Hematopoietic multipotent progenitor cell (in vitro differentiated cells): ENCODE results near the gene HS2ST1. TPM values are rescaled to one million over a fixed set of nuclear protein-coding genes. Genes with fewer than 3 reads are reported as not detected.

ENCODE experiments used
- DNase-seq, 3 donors: peaks; one replicate each; pipeline ENCODE4 v3.0.0-alpha.2; 2011 to 2015; ENCODE audit warnings: low read depth in 2 of 3, low spot score in 2 of 3
- total RNA-seq: library from RNA; depleted of rRNA; stranded (reverse); fragments of >200 nt; gene quantifications from one replicate; pipeline ENCODE4 v1.2.3, GENCODE V29; 2012

Gene HS2ST1
- total RNA-seq, 1 donor = 6.2 TPM

- DNase-seq = peak; percentile 44 to 81 (median 73)
Measured at GRCh38 chr1:87131809-87132283, 217.4 kb downstream of the HS2ST1 start.

DNA sequence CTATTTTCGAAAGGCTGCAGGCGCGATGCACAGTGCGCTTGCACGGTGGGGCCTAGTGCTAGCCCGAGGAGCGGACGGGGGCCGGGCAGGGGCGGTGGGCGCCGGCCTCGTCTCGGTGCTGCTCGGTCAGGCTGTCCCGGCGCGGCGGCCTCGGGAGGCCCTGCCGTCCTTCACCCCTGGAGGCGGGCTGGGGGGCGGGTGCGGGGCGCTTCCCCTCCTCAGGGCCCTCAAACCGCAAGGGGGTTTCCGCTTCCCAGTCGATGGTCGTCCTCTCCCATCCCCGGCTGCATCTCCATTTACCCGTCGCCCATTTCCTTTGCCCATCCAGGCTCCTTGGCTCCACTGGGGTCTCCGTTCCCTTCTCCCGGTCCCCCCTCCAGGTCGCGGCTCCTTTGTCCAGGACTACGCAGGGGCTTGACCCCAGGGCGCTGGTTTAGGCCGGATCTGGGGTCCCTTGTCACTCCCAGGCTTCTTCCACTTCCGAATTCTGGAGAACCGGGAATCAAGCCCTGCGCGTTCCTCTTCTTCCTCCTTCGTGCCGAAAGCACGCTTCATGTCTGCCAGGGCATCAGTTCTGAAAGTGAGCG lies 217.9 kb downstream of the HS2ST1 start:
- peak in 1 of 3 donors; percentile 28 for DNase-seq

- DNase-seq = no peak
Measured at GRCh38 chr1:87134061-87134460, 219.6 kb downstream of the HS2ST1 start.

- no peak for DNase-seq
Measured at GRCh38 chr1:87134625-87135328, 220.3 kb downstream of the HS2ST1 start.

GRCh38 chr1:87135329-87135712 lies 220.9 kb downstream of the HS2ST1 start:
- no peak for DNase-seq

DNA sequence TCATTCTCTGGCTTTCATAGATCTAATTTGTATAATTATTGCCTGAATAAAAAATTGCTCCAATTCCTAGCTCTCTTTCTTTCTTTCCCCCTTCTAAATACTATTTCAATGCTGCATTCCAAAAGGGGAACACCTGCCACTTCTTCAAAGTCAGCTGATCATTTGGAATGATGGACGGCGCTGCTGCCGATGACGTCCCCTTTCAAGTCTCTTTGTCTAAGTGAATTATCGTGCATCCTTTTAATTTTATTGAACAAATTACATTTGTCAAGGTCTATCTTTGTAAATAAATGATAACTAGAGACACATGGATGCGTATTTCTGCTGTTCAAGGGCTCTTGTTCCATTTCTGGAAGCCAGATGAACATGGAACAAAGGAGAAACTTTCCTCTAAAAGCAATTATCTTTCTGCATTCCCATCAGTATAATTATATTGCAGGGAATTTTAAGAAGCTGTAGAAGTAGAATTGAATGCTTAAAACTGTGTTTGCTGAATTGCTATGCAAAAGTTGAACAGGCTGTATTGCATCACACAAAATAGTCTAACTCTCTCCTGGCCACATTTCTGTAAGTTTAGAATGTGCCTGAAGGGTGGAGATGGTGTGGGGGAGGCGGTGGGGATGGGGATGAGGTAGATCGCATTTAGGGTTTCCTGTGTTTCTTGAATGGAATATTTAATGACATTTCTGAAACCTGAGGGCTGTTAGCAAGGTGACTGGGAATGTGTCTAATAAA lies 222.3 kb downstream of the HS2ST1 start:
- no peak for DNase-seq

GRCh38 chr1:87137342-87137739 lies 222.9 kb downstream of the HS2ST1 start:
- no peak for DNase-seq

DNA sequence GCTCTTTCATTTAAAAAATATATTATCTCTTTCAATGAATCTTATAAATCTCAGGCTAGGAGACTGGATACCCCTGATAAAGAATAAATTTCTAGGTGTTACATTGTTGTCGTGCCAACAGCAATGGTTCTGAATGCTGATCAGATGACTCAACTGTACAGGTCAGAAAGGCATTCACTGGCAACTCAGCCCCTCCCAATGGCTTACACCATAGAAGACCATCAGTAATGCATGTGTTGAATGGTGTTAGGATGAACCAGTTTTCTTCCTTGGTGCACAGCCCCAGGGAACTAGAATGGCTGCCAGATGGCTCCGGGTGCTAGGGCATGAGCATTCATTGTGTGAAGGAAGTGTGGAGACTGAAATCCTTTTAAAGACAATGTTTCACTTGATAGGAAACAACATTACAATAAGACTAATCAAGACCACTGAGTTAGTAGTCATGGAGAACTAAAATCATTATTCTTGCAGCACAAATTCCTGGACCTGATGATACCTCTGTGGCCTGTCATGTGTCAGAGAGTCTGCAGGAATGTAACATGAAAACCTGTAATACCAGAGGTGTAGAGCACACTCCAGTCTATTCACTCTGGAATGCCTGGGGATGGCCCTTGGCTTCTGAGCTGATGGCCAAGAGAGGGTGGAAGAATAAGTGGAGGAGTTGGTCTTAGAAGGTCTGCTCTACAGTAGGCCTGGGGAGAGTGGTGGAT lies 226.6 kb downstream of the HS2ST1 start:
- DNase-seq = no peak

DNA sequence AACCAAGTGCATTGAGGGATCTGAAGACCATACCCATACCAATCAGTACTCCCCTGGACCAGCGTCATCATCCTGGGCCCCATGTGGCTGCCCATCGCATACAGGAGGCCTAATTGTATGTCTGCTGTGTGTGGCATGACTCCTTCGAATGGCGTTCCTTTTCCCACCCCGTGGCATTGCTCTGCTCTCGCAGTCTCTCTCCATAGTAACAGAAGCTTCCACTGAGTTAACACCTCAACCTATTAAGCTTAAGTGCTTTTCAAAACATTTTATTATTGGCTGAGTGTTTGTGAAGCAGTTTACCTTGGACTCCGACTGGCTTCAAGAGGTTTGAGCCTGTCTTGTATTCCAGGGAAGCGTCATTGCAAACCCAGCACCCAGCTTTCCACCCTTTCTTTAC lies 227.1 kb downstream of the HS2ST1 start:
- DNase-seq = no peak

GRCh38 chr1:87143413-87144135 lies 229.1 kb downstream of the HS2ST1 start:
- no peak for DNase-seq

DNA sequence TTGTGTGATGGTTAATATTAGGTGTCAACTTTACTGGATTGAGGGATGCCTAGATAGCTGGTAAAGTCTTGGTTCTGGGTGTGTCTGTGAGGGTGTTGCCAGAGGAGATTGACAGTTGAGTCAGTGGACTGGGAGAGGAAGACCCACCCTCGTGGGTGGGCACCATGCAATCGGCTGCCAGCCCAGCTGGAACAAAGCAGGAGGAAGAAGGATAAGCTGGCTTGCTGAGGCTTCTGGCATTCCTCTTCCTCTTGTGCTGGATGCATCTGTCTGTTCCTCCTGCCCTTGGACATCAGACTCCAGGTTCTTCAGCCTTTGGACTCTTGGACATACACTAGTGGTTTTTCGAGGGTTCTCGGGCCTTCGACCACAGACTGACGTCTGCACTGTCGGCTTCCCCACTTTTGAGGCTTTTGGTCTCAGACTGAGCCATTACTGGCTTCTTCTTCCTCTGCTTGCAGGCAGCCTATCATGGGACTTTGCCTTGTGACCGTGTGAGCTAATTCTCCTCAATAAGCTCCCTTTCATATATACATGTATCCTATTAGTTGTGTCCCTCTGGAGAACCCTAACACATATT lies 230.0 kb downstream of the HS2ST1 start:
- DNase-seq = no peak

GRCh38 chr1:87144981-87145380 lies 230.5 kb downstream of the HS2ST1 start:
- DNase-seq = no peak

DNA sequence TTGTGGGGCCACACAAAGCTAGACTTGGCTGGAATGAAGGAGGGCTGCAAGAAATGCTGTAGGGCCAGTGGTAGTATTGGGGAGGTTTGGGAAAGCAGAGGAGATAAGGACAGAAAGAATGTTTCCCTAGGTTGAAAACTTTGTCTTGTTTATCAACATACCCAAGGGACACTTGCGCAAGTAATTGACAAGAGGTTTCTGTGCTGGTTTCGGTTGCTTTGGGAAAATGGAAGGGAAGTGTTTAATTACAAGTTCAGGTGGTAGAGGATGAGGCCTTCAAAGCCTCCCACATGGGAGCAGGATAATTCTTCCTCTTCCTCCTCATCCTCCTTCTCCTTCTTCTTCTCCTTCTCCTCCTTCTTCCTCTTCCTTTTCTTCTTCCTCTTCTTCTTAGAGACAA lies 232.1 kb downstream of the HS2ST1 start:
- no peak for DNase-seq

DNA sequence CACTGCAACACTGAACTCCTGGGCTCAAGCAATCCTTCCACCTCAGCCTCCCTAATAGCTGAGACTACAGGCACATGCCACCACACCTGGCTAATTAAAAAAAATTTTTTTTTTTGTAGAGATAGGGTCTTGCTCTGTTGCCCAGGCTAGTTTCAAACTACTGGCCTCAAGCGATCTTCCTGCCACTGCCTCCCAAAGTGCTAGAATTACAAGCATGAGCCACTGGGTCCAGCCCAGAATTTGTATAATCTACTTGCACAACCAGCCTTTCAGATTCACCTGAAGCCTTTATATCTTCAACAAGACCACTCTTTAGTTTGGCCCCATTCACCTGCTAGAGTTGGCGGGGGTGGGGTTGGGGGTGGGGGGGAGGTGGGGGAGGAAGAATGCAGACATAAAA lies 232.6 kb downstream of the HS2ST1 start:
- no peak for DNase-seq

- DNase-seq = no peak
Measured at GRCh38 chr1:87147851-87148250, 233.4 kb downstream of the HS2ST1 start.

- DNase-seq = no peak
Measured at GRCh38 chr1:87148661-87149060, 234.2 kb downstream of the HS2ST1 start.

GRCh38 chr1:87149241-87150041 lies 235.0 kb downstream of the HS2ST1 start:
- no peak for DNase-seq

DNA sequence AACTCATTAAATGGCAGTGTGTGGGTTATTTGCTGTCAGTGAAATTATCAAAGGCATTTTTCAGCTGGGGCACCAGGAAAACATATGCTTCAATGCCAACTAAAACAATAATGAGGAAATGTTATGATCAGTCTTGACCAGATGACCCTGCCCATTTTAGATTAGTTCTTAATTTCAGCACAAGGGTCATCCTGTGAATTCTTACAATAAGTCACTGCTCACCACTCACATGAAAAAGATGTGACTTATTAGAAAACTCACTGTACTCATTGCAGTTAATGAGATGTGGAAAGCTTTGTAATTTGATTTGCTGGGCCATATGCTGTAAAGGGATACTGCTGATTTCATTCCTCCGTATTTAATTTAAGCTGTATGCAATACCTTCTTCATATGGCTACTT lies 235.7 kb downstream of the HS2ST1 start:
- DNase-seq = no peak
